Neural progenitor cell (in vitro differentiated cells): ENCODE results near the gene GALNTL6.

Experiments
- EZH2 ChIP-seq: fragments of 200-600 bp; sonication (generic); IDR thresholded peaks from 2 replicates; pipeline ENCODE4 v1.6.1; 2017; ENCODE audit warnings: antibody characterized with exemption, mild to moderate bottlenecking, moderate library complexity
- TF ChIP-seq, protein P1 (sequence below): fragments of 200-600 bp; sonication (generic); IDR thresholded peaks from 2 replicates; pipeline ENCODE4 v1.5.1; 2017; ENCODE audit warnings: antibody characterized with exemption, mild to moderate bottlenecking

- TF ChIP-seq, protein P1, sequence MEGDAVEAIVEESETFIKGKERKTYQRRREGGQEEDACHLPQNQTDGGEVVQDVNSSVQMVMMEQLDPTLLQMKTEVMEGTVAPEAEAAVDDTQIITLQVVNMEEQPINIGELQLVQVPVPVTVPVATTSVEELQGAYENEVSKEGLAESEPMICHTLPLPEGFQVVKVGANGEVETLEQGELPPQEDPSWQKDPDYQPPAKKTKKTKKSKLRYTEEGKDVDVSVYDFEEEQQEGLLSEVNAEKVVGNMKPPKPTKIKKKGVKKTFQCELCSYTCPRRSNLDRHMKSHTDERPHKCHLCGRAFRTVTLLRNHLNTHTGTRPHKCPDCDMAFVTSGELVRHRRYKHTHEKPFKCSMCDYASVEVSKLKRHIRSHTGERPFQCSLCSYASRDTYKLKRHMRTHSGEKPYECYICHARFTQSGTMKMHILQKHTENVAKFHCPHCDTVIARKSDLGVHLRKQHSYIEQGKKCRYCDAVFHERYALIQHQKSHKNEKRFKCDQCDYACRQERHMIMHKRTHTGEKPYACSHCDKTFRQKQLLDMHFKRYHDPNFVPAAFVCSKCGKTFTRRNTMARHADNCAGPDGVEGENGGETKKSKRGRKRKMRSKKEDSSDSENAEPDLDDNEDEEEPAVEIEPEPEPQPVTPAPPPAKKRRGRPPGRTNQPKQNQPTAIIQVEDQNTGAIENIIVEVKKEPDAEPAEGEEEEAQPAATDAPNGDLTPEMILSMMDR = no peak
- no peak for TF ChIP-seq EZH2
These were observed 1137.8 kb downstream of the GALNTL6 start for GRCh38 chr4:172950990-172951389.
